HPDE6-E6E7 (cell line): ENCODE measurements around the gene FKBP1B.
"Not testable (repeated sequence)": the region's sequence is repeated elsewhere in the genome, so short reads cannot be mapped to it uniquely, and the experiment has no call there.

ENCODE experiments used
- DNase-seq: peaks from one replicate; pipeline ENCODE4 v3.0.0; 2011; ENCODE audit warnings: missing footprints; ENCODE audit errors: extremely low spot score

FKBP1B gene

DNA sequence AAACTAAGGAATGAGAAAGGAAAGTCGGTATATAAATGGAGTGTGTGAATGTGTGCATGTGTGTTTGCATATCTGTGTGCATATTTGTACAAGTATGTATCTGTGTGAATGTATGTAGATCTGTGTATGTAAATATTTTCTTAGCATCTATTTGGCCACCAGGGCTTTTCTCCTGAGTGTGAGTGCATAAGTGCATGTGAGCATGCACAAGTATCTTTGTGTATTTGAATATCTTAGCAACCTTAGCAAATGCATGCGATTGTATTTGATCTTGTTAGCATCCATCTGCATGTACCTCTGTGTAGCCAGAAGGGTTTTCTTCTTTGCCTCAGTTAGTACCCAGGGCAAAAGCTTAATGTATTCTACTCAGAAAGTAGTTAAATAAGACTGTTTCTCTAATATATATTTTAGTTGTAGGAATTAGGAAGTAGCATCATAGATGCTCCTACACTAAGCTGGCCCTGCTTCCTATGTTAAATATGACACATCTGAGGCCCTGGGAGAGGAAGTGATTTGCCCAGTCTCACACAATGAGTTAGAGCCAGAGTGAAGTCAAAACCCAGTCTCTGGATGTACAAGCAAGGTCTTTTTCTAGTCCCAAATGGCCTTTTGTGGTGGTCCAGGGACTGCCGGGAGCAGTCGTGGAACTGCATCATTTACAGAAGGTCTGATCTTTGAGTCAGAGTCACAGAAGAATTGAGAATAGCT lies 9.2 kb downstream of the FKBP1B start:
- no peak for DNase-seq

- no peak for DNase-seq
Measured at GRCh38 chr2:24065341-24065740, 15.8 kb downstream of the FKBP1B start.

GRCh38 chr2:24072259-24072658 lies 22.7 kb downstream of the FKBP1B start:
- no peak for DNase-seq

GRCh38 chr2:24073816-24074215 lies 24.3 kb downstream of the FKBP1B start:
- no peak for DNase-seq

DNA sequence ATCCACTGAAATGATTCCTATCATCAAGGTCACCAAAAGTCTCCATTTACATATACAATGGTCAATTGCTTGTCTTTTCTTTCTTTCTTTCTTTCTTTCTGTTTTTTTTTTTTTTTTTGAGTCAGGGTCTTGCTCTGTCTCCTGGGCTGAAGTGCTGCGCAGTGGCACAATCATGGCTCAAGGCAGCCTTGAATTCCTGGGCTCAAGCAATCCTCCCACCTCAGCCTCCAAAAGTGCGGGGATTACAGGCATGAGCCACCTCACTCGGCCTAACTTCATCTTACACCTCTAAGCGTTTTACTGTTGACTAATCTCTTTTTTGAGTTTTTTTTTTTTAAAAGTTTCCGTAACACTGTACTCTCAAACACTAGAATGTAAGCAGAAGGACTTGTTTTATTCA lies 25.7 kb downstream of the FKBP1B start:
- DNase-seq = no peak

GRCh38 chr2:24075915-24076848 lies 26.6 kb downstream of the FKBP1B start, which contains the start of gene SF3B6:
Gene SF3B6, minus strand, starts transcription at chr2:24076326. Its CDS starts 97 bp downstream, at chr2:24076229.
- DNase-seq = peak; percentile 93

DNA sequence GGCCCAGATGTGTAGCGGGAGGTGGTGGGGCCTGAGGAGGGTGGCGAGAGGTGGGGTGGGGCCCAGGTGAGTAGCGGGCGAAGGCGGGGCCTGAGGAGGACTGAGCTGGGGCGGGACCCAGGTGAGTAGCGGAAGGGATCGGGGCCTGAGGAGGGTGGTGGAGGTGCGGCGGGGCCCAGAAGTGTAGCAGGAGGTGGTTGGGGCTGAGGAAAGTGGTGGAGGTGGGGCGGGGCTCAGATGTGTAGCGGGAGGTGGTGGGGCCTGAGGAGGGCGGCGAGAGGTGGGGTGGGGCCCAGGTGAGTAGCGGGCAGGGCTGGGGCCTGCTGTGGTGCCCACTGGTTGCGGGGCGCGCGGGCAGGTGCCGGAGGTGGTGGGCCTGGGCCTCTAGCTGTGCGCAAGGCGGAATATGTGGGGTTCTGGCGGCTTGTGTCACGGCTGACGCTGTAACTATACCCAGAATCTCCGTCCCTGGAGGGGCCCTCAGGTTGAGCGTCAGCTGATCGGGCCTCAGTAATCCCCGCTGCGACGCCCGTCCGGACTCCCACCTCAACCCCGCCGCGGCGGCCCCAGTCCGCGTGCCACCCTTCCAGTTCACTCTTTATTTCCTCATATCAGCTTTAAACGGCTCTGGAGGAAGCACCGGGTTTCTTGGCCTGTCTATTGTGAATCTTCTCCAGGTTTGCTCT lies 27.5 kb downstream of the FKBP1B start:
- peak; percentile 78 for DNase-seq

DNA sequence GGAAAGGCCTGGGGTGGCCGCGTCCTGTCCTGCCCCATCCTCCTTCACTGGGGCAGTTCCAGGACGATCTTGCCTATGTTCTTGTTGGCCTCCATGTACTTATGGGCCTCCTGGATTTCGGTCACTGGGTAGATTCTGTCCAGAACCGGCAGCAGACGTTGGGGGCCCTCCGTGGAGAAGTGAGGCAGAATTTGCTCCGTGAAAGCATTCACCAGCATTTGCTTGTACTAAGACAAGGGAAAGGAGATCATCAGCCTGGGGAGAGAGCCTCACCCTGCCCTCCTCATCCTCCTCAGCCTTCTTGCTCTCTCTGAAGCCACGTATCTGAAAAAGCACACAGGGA lies 28.0 kb downstream of the FKBP1B start:
- no peak for DNase-seq

DNA sequence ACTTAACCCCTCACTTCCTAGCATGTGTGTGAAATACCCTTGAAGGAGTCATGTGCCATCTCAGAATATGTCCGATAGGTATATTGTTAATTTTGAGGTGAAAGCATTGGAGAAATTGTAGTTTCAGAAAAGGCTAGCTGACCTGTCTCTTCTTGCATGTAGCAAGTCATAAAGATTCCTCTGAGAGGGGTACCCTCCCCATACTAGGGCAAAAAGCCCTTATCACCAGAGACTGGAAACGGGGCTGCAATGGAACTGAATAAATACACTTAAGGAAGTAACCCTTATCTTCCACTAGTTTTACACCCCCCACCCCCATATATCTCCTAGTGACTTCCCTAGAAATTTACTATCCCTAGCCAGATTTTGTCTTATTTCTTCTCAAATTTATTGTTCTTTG lies 28.3 kb downstream of the FKBP1B start:
- DNase-seq = no peak

- no peak for DNase-seq
Measured at GRCh38 chr2:24080701-24081100, 31.2 kb downstream of the FKBP1B start.

- no peak for DNase-seq
Measured at GRCh38 chr2:24082787-24083566, 33.4 kb downstream of the FKBP1B start.

GRCh38 chr2:24083567-24084385 lies 34.2 kb downstream of the FKBP1B start:
- DNase-seq = peak; percentile 63

GRCh38 chr2:24084386-24085199 lies 35.1 kb downstream of the FKBP1B start, which contains the start of gene TP53I3:
Gene TP53I3, minus strand, starts transcription at chr2:24084834. Its CDS starts 508 bp downstream, at chr2:24084326.
- peak; percentile 87 for DNase-seq

DNA sequence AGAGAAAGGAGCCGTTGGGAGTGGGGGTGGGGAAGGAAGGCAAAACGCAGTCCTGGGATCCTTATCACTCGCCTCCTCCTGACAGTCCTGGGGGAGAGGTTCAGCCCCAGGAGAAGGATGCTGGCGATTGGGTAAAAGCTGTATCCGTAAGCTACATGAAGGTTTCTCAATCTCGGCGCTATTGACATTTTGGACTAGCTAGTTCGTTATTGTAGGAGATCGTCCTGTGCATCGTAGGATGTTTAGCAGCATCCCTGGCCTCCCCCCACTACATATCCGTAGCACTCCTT lies 35.6 kb downstream of the FKBP1B start:
- no peak for DNase-seq

DNA sequence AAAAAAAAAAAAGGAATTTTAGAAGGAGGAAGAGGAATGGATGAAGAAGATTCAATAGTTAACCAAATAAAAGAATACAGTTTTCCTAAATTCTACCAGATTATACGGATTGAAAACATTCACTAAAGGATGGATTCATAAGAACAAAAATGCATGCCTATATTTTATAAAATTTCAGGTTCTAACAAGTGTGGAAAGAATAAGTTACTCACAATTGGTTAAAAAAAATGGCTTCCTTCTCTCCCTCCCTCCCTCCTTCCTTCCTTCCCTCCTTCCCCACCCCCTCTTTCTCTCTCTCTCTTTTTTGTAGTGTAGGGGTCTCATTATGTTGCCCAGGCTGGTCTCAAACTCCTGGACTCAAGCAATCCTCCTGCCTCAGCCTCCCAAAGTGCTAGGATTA lies 36.7 kb downstream of the FKBP1B start:
- no peak for DNase-seq

DNA sequence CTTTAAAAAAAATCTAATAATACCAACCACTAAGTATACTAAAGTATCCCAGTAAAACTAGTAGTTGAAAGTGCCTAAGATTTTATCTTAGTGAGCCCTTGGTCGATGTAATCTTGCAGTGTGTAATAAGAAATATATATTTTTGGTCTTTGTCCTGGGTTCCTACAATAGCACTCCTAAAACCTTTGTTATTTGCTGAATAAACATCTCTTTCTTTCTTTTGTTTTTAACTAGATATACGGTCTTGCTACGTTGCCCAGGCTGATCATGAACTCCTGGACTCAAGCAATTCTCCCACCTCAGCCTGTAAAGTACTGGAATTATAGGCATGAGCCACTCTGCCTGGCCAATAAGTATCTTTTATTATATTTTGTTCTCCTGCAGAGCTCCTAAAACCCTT lies 37.5 kb downstream of the FKBP1B start:
- DNase-seq = no peak

- no peak for DNase-seq
Measured at GRCh38 chr2:24088821-24089359, 39.3 kb downstream of the FKBP1B start.

DNA sequence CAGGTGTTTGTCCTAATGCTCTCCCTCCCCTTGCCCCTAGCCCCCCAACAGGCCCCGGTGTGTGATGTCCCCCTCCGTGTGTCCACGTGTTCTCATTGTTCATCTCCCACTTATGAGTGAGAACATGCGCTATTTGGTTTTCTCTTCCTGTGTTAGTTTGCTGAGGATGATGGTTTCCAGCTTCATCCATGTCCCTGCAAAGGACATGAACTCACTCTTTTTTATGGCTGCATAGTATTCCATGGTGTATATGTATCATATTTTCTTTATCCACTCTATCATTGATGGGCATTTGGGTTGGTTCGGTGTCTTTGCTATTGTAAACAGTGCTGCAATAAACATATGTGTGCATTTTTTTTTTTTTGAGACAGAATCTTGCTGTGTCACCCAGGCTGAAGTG lies 43.7 kb downstream of the FKBP1B start:
- DNase-seq = not testable (repeated sequence)

- DNase-seq = not testable (repeated sequence)
Measured at GRCh38 chr2:24095171-24095677, 45.7 kb downstream of the FKBP1B start.
